ENCODE measurements around the gene NKD2. TPM values are rescaled to one million over a fixed set of nuclear protein-coding genes. Genes with fewer than 3 reads are reported as not detected.

Gene NKD2
- total RNA-seq, 1 experiment from 2014 or later: 12.3 TPM

GRCh38 chr5:1073239-1074102, 64.9 kb downstream of the NKD2 start:
- ATAC-seq (no peak), DNase-seq (ENCODE audit: low read depth, low spot score) (no peak)
- Histone ChIP-seq H3K36me3 (ENCODE audit: control insufficient read depth, insufficient read depth, low read length) (peaks cover 3% of the 10 kb centered on the region; the same call in 1 of the 2 replicates), H3K27me3 (ENCODE audit: control insufficient read depth, insufficient read depth, low read length) (no peaks in the 10 kb centered on the region), H3K4me3 (ENCODE audit: low read depth in 2 of 2, low read length in 2 of 2) (no peak overlapping the region), H3K27ac (ENCODE audit: low read length) (no peak overlapping the region), H3K4me1 (ENCODE audit: control insufficient read depth, insufficient read depth, low read length) (no peaks in the 10 kb centered on the region), H3K9me3 (ENCODE audit: control insufficient read depth, insufficient read depth, low read depth, low read length) (no peaks in the 10 kb centered on the region)
- in situ Hi-C loops (cut with HindIII; ENCODE audit: low pct_unique_long_range_greater_than_20kb, low sequenced_read_pairs) (no loop called here), intact Hi-C loops (cut with micrococcal nuclease; ENCODE audit: unreplicated experiment) (no loop called here)
- POLR2A ChIA-PET: no interaction called here
- no peak for TF ChIP-seq SIN3A (IDR thresholded peaks at IDR 0.05; ENCODE audit: borderline replicate concordance, insufficient read depth, low read depth, low read length)
- TF ChIP-seq TCF7L2 (IDR thresholded peaks at IDR 0.05; ENCODE audit: low read depth, low read length): no peak
- TF ChIP-seq, protein P1, sequence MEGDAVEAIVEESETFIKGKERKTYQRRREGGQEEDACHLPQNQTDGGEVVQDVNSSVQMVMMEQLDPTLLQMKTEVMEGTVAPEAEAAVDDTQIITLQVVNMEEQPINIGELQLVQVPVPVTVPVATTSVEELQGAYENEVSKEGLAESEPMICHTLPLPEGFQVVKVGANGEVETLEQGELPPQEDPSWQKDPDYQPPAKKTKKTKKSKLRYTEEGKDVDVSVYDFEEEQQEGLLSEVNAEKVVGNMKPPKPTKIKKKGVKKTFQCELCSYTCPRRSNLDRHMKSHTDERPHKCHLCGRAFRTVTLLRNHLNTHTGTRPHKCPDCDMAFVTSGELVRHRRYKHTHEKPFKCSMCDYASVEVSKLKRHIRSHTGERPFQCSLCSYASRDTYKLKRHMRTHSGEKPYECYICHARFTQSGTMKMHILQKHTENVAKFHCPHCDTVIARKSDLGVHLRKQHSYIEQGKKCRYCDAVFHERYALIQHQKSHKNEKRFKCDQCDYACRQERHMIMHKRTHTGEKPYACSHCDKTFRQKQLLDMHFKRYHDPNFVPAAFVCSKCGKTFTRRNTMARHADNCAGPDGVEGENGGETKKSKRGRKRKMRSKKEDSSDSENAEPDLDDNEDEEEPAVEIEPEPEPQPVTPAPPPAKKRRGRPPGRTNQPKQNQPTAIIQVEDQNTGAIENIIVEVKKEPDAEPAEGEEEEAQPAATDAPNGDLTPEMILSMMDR (IDR thresholded peaks at IDR 0.05): no peak
- no peak for TF ChIP-seq POLR2AphosphoS5 (IDR thresholded peaks at IDR 0.05; ENCODE audit: low read depth, low read length)
- TF ChIP-seq, protein P2, sequence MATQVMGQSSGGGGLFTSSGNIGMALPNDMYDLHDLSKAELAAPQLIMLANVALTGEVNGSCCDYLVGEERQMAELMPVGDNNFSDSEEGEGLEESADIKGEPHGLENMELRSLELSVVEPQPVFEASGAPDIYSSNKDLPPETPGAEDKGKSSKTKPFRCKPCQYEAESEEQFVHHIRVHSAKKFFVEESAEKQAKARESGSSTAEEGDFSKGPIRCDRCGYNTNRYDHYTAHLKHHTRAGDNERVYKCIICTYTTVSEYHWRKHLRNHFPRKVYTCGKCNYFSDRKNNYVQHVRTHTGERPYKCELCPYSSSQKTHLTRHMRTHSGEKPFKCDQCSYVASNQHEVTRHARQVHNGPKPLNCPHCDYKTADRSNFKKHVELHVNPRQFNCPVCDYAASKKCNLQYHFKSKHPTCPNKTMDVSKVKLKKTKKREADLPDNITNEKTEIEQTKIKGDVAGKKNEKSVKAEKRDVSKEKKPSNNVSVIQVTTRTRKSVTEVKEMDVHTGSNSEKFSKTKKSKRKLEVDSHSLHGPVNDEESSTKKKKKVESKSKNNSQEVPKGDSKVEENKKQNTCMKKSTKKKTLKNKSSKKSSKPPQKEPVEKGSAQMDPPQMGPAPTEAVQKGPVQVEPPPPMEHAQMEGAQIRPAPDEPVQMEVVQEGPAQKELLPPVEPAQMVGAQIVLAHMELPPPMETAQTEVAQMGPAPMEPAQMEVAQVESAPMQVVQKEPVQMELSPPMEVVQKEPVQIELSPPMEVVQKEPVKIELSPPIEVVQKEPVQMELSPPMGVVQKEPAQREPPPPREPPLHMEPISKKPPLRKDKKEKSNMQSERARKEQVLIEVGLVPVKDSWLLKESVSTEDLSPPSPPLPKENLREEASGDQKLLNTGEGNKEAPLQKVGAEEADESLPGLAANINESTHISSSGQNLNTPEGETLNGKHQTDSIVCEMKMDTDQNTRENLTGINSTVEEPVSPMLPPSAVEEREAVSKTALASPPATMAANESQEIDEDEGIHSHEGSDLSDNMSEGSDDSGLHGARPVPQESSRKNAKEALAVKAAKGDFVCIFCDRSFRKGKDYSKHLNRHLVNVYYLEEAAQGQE (IDR thresholded peaks at IDR 0.05; ENCODE audit: insufficient read depth in 1 of 2, low read depth in 2 of 2, low read length in 1 of 2): no peak
- no TSS peak for BruUV-seq (replicated peaks)
- CTCF ChIA-PET: no interaction called here

DNA sequence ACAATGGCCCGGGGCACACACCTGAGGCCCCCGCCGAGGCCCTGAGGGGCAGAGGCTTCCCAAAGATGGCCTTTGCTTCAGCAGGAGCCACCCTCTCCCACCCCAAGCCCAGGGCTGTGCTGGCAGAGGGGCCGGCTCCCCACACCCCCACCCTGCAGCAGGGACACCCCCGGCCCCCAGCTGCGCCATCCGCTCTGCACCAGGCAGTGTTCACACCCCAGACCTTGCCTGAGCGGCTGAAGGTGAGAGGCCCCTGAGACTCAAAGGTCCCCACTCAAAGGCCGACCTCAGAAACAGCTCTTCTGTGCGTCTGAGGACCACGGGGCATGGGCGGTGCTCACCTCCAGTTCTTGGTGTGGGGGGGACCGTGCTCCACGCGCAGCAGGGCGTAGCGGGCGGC, 65.6 kb downstream of the NKD2 start:
- ATAC-seq (no peak), DNase-seq (ENCODE audit: low read depth, low spot score) (no peak)
- in situ Hi-C loops (cut with HindIII; ENCODE audit: low pct_unique_long_range_greater_than_20kb, low sequenced_read_pairs): no loop called here
- Histone ChIP-seq H3K4me1 (ENCODE audit: control insufficient read depth, insufficient read depth, low read length) (no peaks in the 10 kb centered on the region), H3K27me3 (ENCODE audit: control insufficient read depth, insufficient read depth, low read length) (no peaks in the 10 kb centered on the region), H3K4me3 (ENCODE audit: low read depth in 2 of 2, low read length in 2 of 2) (no peak overlapping the region), H3K27ac (ENCODE audit: low read length) (no peak overlapping the region), H3K36me3 (ENCODE audit: control insufficient read depth, insufficient read depth, low read length) (peaks cover 4% of the 10 kb centered on the region; the same call in 1 of the 2 replicates), H3K9me3 (ENCODE audit: control insufficient read depth, insufficient read depth, low read depth, low read length) (no peaks in the 10 kb centered on the region)
- no TSS peak for BruUV-seq (replicated peaks)
- CTCF ChIA-PET: no interaction called here
- TF ChIP-seq TCF7L2 (IDR thresholded peaks at IDR 0.05; ENCODE audit: low read depth, low read length) (no peak), SIN3A (IDR thresholded peaks at IDR 0.05; ENCODE audit: borderline replicate concordance, insufficient read depth, low read depth, low read length) (no peak), POLR2AphosphoS5 (IDR thresholded peaks at IDR 0.05; ENCODE audit: low read depth, low read length) (no peak)
- TF ChIP-seq, protein P2 (IDR thresholded peaks at IDR 0.05; ENCODE audit: insufficient read depth in 1 of 2, low read depth in 2 of 2, low read length in 1 of 2): no peak
- TF ChIP-seq, protein P1 (IDR thresholded peaks at IDR 0.05): no peak
- intact Hi-C loops (cut with micrococcal nuclease; ENCODE audit: unreplicated experiment): no loop called here
- POLR2A ChIA-PET: no interaction called here

All from Panc1 (cell line).